Mesodermal cell (in vitro differentiated cells): Measurements from ENCODE around the gene ZNF28.
"Not testable (repeated sequence)": the region's sequence is repeated elsewhere in the genome, so short reads cannot be mapped to it uniquely, and the experiment has no call there.

ENCODE experiments used
- H3K27ac ChIP-seq: 2 replicates; pipeline ENCODE4 v1.7.0; 2013; ENCODE audit warnings: mild to moderate bottlenecking, low read depth, low read length, moderate library complexity; ENCODE audit not compliant: severe bottlenecking
- H3K36me3 ChIP-seq: 2 replicates; pipeline ENCODE4 v1.7.1; 2013; ENCODE audit warnings: mild to moderate bottlenecking, low read length, moderate library complexity; ENCODE audit not compliant: control insufficient read depth, insufficient read depth
- H3K4me1 ChIP-seq: one replicate; pipeline ENCODE4 v1.7.1; 2013; ENCODE audit warnings: mild to moderate bottlenecking, low read length; ENCODE audit not compliant: insufficient read depth, control insufficient read depth, poor library complexity, severe bottlenecking
- H3K4me3 ChIP-seq: 2 replicates; pipeline ENCODE4 v1.7.0; 2013; ENCODE audit warnings: low read length, control low read depth, mild to moderate bottlenecking; ENCODE audit not compliant: insufficient read depth, poor library complexity, severe bottlenecking; ENCODE audit errors: extremely low read depth
- H3K9me3 ChIP-seq: 2 replicates; pipeline ENCODE4 v1.7.1; 2013; ENCODE audit warnings: mild to moderate bottlenecking, low read length, moderate library complexity; ENCODE audit not compliant: control insufficient read depth
- WGBS, 2 experiments: methylation state at CpG; one replicate each; pipeline ENCODE4 v1.1.5; 2013; ENCODE audit warnings: missing lambda C conversion rate in 2 of 2; ENCODE audit not compliant: insufficient coverage in 2 of 2; 5-methylcytosine and 5-hydroxymethylcytosine counted together

The ZNF28 gene

GRCh38 chr19:52756447-52756846 lies 65.0 kb downstream of the ZNF28 start:
- not testable (repeated sequence) for H3K27ac ChIP-seq, H3K4me3 ChIP-seq, H3K9me3 ChIP-seq, H3K36me3 ChIP-seq, H3K4me1 ChIP-seq
- WGBS, 2 experiments: 70 to 71% methylated on average over 2 of the region's 2 CpGs

DNA sequence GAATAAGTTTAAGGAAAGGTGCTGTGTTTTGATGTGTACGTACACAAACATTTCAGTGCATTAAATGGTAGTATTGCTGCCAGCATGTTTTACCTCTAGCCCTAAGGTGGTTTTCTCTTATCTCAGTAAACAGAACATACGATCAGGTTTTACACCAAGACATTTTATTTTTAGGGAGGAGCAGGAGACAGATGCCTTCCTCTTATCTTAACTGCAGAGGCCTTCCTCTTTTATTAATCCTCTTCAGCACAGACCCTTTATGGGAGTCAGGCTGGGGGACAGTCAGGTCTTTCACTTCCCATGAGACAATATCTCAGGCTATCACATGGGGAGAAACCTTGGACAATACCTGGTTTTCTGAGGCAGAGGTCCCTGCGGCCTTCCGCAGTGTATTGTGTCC lies 71.7 kb downstream of the ZNF28 start:
- H3K27ac ChIP-seq: no peak overlapping the region
- H3K4me1 ChIP-seq: peaks cover 14% of the 10 kb centered on the region
- WGBS, 2 experiments: 90% methylated on average over 2 of the region's 4 CpGs; no CpG with 5 or more reads in 1 of the 2 experiments
- no peaks in the 10 kb centered on the region for H3K36me3 ChIP-seq
- no peak overlapping the region for H3K4me3 ChIP-seq
- no peaks in the 10 kb centered on the region for H3K9me3 ChIP-seq

DNA sequence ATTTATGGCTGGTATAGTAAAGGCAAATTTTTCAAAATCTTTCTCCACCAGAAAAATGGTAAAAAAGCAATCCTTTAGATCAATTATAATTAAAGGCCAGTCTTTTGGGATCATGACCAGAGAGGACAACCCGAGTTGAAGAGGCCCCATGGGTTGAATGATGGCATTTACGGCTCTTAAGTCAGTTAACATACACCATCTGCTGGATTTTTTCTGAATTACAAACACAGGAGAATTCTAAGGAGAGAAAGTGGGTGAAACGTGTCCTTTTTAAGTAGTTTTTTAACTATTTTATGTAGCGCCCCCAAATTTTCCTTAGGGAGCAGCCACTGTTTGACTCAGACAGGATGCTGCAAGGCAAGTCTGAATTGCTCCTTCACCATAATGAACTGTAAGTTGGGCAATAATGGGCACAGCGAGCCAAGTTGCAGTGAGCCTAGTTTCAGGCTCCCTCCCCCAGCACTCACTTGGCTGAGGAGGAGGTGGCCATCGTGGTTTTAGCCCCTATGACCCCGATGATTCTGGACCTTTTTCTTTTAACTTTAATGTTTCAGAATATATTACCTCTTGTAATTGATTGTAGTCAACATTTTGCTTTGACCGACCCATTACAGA lies 73.0 kb downstream of the ZNF28 start:
- Histone ChIP-seq H3K36me3 (no peaks in the 10 kb centered on the region), H3K4me1 (peaks cover 14% of the 10 kb centered on the region), H3K27ac (no peak overlapping the region), H3K9me3 (peaks cover 5% of the 10 kb centered on the region), H3K4me3 (no peak overlapping the region)
- 3 to 53% methylated on average over 2 to 3 of the region's 8 CpGs for WGBS, 2 experiments
